ENCODE results near the gene MRPS6. TPM values are rescaled to one million over a fixed set of nuclear protein-coding genes. Genes with fewer than 3 reads are reported as not detected.
A peak's percentile ranks its signal among the peaks of the same experiment; 100 is the strongest.

The MRPS6 gene
- total and polyA plus RNA-seq, 3 experiments from 2014 or later, result 134 to 163 (median 136) TPM

DNA sequence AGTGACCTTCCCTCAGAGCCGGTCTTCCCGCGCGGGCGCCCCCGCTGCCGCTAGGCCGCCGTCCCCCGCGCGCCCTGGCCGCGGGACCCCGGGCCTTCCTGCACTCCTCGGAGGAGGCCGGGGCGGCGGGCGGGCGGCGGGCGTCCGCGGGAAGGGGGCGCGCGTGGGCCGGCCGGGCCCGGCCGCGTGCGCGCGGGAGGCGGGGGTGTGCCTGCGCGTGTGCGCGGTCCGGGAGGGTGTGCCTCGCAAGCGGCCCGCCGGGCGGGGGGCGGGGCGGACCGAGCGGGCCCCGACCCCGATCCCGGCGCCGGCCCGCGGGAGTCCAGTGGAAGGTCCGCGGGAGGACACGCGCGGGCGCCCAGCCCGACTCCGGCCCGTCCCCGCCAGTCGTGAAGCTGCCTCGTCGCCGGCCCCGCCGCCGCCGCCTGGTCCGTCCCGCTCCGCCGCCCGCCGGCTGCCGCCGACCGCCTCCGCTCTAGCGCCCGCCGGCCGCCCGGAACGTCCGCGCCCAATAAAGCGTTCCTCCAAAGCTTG, 438 bp downstream of the MRPS6 start:
- Histone ChIP-seq H3K9me3 (ENCODE audit: low read length) (no peaks in the 10 kb centered on the region), H3K36me3 (ENCODE audit: insufficient read depth, low read length) (no peaks in the 10 kb centered on the region)

GRCh38 chr21:34074283-34075090, 1.1 kb downstream of the MRPS6 start:
- Mint-ChIP-seq H3K27ac (peak overlapping the region; percentile 60 to 97 (median 91)), H3K27me3 (peaks cover 0 to 5% of the 10 kb centered on the region in 2 donors), H3K4me3 (peak overlapping the region; percentile 91 to 97 (median 95)), H3K9me3 (peaks cover 0 to 1% (median 0%) of the 10 kb centered on the region in 5 donors), H3K36me3 (peaks cover 0 to 29% (median 0%) of the 10 kb centered on the region in 3 donors), H3K4me1 (peaks cover 6 to 60% (median 55%) of the 10 kb centered on the region in 3 donors)
- peak overlapping the region; percentile 63 for H3K27ac ChIP-seq (ENCODE audit: low read depth, low read length)
- no peak for DNase-seq
- POLR2A ChIA-PET, result interaction anchor here (0.5 to 4.1 kb wide), 5 partner anchors 16 to 273 kb away, joined by 3 to 30 read pairs (median 4); no protein-coding TSS in a partner anchor
- H3K36me3 ChIP-seq (ENCODE audit: insufficient read depth, low read length), result no peaks in the 10 kb centered on the region
- H3K27me3 ChIP-seq (ENCODE audit: insufficient read depth, low read length, poor library complexity, severe bottlenecking), result no peaks in the 10 kb centered on the region
- H3K4me1 ChIP-seq (ENCODE audit: insufficient read depth, low read length), result peaks cover 50% of the 10 kb centered on the region
- peak overlapping the region; percentile 61 for H3K4me3 ChIP-seq (ENCODE audit: low read length)
- no peaks in the 10 kb centered on the region for H3K9me3 ChIP-seq (ENCODE audit: low read length)
- CTCF ChIA-PET, result interaction anchor here (0.8 to 6.5 kb wide), 7 partner anchors 119 to 273 kb away, joined by 3 to 43 read pairs (median 5); no protein-coding TSS in a partner anchor

More for the DNA sequence above, 438 bp downstream of the MRPS6 start:
- Histone ChIP-seq H3K27me3 (ENCODE audit: insufficient read depth, low read length, poor library complexity, severe bottlenecking) (no peaks in the 10 kb centered on the region), H3K4me3 (ENCODE audit: low read length) (peak overlapping the region; percentile 61), H3K27ac (ENCODE audit: low read depth, low read length) (peak overlapping the region; percentile 63), H3K4me1 (ENCODE audit: insufficient read depth, low read length) (peaks cover 43% of the 10 kb centered on the region)
- ChIA-PET CTCF (interaction anchor here (0.7 to 6.5 kb wide), 10 partner anchors 39 to 274 kb away, joined by 3 to 43 read pairs (median 3); no protein-coding TSS in a partner anchor), POLR2A (interaction anchor here (0.6 to 4.1 kb wide), 10 partner anchors 8 to 274 kb away, joined by 3 to 30 read pairs (median 5); no protein-coding TSS in a partner anchor)
- Mint-ChIP-seq H3K4me1 (peaks cover 6 to 53% (median 49%) of the 10 kb centered on the region in 3 donors), H3K27ac (peak overlapping the region; percentile 60 to 97 (median 91)), H3K4me3 (peak overlapping the region; percentile 91 to 97 (median 95)), H3K36me3 (peaks cover 0 to 29% (median 0%) of the 10 kb centered on the region in 3 donors), H3K9me3 (peaks cover 0 to 1% (median 0%) of the 10 kb centered on the region in 5 donors), H3K27me3 (peaks cover 0 to 5% of the 10 kb centered on the region in 2 donors)
- DNase-seq, result peak in 3 of 5 donors; percentile 24 to 63 (median 46)

DNA sequence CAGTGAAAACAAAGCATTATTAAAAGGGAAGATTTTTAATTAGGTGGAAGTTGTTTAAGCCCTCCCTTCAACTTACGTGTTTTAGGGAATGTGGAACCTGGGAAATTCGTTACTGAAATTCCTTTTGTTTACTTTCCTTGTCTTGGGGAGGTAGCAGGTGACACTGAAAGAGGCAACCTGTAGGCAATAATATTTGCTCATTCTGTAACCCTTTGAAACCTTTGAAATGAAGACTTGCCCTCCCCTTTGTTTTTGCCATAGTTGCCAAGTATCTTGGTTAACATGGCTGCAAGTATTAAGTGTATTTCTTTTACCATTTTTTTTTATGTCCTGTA, 1.7 kb downstream of the MRPS6 start:
- H3K27me3 Mint-ChIP-seq, result peaks cover 0 to 5% of the 10 kb centered on the region in 2 donors
- peak overlapping the region in 7 of 8 donors; percentile 35 to 97 (median 87) for H3K27ac Mint-ChIP-seq
- DNase-seq, result no peak
- peak overlapping the region; percentile 61 for H3K4me3 ChIP-seq (ENCODE audit: low read length)
- ChIA-PET POLR2A (interaction anchor here (0.5 to 4.1 kb wide), 2 partner anchors 126 to 137 kb away, joined by 3 to 30 read pairs; no protein-coding TSS in a partner anchor), CTCF (interaction anchor here (1.0 to 6.5 kb wide), 5 partner anchors 11 to 273 kb away, joined by 4 to 43 read pairs (median 6); no protein-coding TSS in a partner anchor)
- no peaks in the 10 kb centered on the region for H3K36me3 ChIP-seq (ENCODE audit: insufficient read depth, low read length)
- peaks cover 56% of the 10 kb centered on the region for H3K4me1 ChIP-seq (ENCODE audit: insufficient read depth, low read length)
- H3K4me1 Mint-ChIP-seq, result peaks cover 6 to 65% (median 60%) of the 10 kb centered on the region in 3 donors
- H3K27ac ChIP-seq (ENCODE audit: low read depth, low read length), result peak overlapping the region; percentile 63
- H3K27me3 ChIP-seq (ENCODE audit: insufficient read depth, low read length, poor library complexity, severe bottlenecking), result no peaks in the 10 kb centered on the region
- H3K4me3 Mint-ChIP-seq, result peak overlapping the region; percentile 91 to 97 (median 95)
- H3K36me3 Mint-ChIP-seq, result peaks cover 0 to 31% (median 3%) of the 10 kb centered on the region in 3 donors
- H3K9me3 ChIP-seq (ENCODE audit: low read length), result no peaks in the 10 kb centered on the region
- peaks cover 0 to 1% (median 0%) of the 10 kb centered on the region in 5 donors for H3K9me3 Mint-ChIP-seq

- no peak for DNase-seq
- Mint-ChIP-seq H3K9me3 (peaks cover 0 to 1% (median 0%) of the 10 kb centered on the region in 5 donors), H3K27ac (peak overlapping the region in 7 of 8 donors; percentile 11 to 97 (median 42)), H3K27me3 (peaks cover 0 to 5% of the 10 kb centered on the region in 2 donors), H3K36me3 (peaks cover 0 to 40% (median 6%) of the 10 kb centered on the region in 3 donors), H3K4me3 (peak overlapping the region; percentile 67 to 97 (median 94)), H3K4me1 (peaks cover 6 to 75% (median 70%) of the 10 kb centered on the region in 3 donors)
- POLR2A ChIA-PET, result interaction anchor here (4.1 kb wide), 1 partner anchor 127 kb away, joined by 30 read pairs; no protein-coding TSS in a partner anchor
- Histone ChIP-seq H3K27ac (ENCODE audit: low read depth, low read length) (peak overlapping the region; percentile 8), H3K27me3 (ENCODE audit: insufficient read depth, low read length, poor library complexity, severe bottlenecking) (no peaks in the 10 kb centered on the region), H3K4me3 (ENCODE audit: low read length) (peak overlapping the region; percentile 61), H3K4me1 (ENCODE audit: insufficient read depth, low read length) (peaks cover 63% of the 10 kb centered on the region), H3K36me3 (ENCODE audit: insufficient read depth, low read length) (no peaks in the 10 kb centered on the region), H3K9me3 (ENCODE audit: low read length) (no peaks in the 10 kb centered on the region)
- CTCF ChIA-PET, result interaction anchor here (1.6 to 6.5 kb wide), 4 partner anchors 10 to 272 kb away, joined by 4 to 43 read pairs (median 7); no protein-coding TSS in a partner anchor
Measured at GRCh38 chr21:34075760-34076660, 2.6 kb downstream of the MRPS6 start.

DNA sequence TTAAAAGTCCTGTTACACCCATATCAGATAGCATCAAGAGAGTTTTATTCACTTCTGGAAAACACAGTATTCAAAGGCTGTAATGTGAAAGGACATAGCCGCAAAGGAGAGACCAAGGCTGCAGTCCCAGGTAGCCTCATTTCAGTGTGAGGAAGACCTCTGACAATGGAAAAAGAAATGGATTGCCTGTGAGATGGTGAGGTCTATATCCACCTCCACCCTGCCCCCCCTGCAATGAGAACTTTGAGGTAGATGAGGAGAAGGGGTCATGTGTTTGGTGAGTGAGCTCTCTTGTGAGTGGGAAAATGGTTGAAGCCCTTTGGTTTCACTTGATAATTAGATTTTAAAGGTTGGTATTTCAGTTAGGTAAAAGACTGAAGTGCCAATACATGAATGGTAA, 3.5 kb downstream of the MRPS6 start:
- Histone ChIP-seq H3K4me1 (ENCODE audit: insufficient read depth, low read length) (peaks cover 71% of the 10 kb centered on the region), H3K27me3 (ENCODE audit: insufficient read depth, low read length, poor library complexity, severe bottlenecking) (no peaks in the 10 kb centered on the region), H3K9me3 (ENCODE audit: low read length) (no peaks in the 10 kb centered on the region), H3K4me3 (ENCODE audit: low read length) (no peak overlapping the region), H3K27ac (ENCODE audit: low read depth, low read length) (no peak overlapping the region), H3K36me3 (ENCODE audit: insufficient read depth, low read length) (no peaks in the 10 kb centered on the region)
- ChIA-PET CTCF (interaction anchor here (1.6 to 6.5 kb wide), 2 partner anchors 10 to 153 kb away, joined by 4 to 43 read pairs; no protein-coding TSS in a partner anchor), POLR2A (no interaction called here)
- H3K36me3 Mint-ChIP-seq, result peaks cover 0 to 46% (median 6%) of the 10 kb centered on the region in 3 donors
- H3K27me3 Mint-ChIP-seq, result peaks cover 0 to 5% of the 10 kb centered on the region in 2 donors
- no peak for DNase-seq
- peak overlapping the region in 5 of 7 donors; percentile 6 to 43 (median 16) for H3K4me3 Mint-ChIP-seq
- H3K27ac Mint-ChIP-seq, result peak overlapping the region in 4 of 8 donors; percentile 6 to 48 (median 30)
- H3K9me3 Mint-ChIP-seq, result peaks cover 0 to 1% (median 0%) of the 10 kb centered on the region in 5 donors
- H3K4me1 Mint-ChIP-seq, result peaks cover 6 to 83% (median 77%) of the 10 kb centered on the region in 3 donors

DNA sequence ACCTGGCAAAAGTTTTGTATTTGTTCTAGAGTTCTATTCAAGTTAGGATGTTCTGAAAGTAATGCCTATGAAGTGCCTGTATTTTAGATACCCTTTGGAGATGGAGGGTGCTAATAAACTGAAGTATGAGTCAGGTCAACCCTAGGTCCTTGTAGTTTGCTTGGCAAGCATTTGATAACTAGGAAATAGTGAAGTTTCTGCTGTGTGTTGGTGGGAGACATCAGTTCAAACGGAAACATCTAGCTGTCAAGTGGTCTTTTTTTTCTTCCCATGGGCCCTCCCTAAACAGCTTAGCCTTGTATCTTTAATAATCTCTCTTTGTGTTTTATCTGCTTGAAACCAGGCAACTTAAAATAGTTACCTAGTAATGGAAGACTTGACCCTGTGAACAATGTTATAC, 4.5 kb downstream of the MRPS6 start:
- peaks cover 0 to 3% of the 10 kb centered on the region in 2 donors for H3K27me3 Mint-ChIP-seq
- no peaks in the 10 kb centered on the region for H3K27me3 ChIP-seq (ENCODE audit: insufficient read depth, low read length, poor library complexity, severe bottlenecking)
- peak overlapping the region in 6 of 8 donors; percentile 11 to 54 (median 28) for H3K27ac Mint-ChIP-seq
- peaks cover 81% of the 10 kb centered on the region for H3K4me1 ChIP-seq (ENCODE audit: insufficient read depth, low read length)
- H3K36me3 Mint-ChIP-seq, result peaks cover 0 to 53% (median 6%) of the 10 kb centered on the region in 3 donors
- H3K9me3 ChIP-seq (ENCODE audit: low read length), result no peaks in the 10 kb centered on the region
- no peak overlapping the region for H3K27ac ChIP-seq (ENCODE audit: low read depth, low read length)
- H3K9me3 Mint-ChIP-seq, result no peaks in the 10 kb centered on the region
- DNase-seq, result no peak
- ChIA-PET POLR2A (no interaction called here), CTCF (interaction anchor here (0.9 to 6.5 kb wide), 3 partner anchors 19 to 270 kb away, joined by 3 to 43 read pairs (median 3); no protein-coding TSS in a partner anchor)
- no peaks in the 10 kb centered on the region for H3K36me3 ChIP-seq (ENCODE audit: insufficient read depth, low read length)
- H3K4me3 Mint-ChIP-seq, result peak overlapping the region; percentile 4 to 74 (median 42)
- peaks cover 0 to 88% (median 81%) of the 10 kb centered on the region in 3 donors for H3K4me1 Mint-ChIP-seq
- H3K4me3 ChIP-seq (ENCODE audit: low read length), result no peak overlapping the region

DNA sequence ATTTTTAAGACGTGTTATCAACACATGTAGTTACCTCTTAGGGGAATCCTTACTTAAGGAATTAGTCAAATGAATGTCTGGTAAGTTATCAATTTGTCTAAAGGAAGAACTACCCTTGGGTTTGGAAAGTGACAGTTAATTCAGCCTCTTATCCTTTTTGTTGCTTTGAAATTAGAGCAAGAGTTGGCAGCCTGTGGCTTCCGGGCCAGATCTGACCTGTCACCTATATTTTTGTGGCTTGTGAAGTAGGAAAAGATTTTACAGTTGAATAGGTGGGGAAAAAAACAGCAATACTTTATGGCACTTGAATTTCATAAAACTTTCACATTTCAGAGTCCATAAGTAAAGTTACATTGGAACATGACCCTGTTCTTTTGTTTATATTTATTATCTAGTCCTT, 5.5 kb downstream of the MRPS6 start:
- peaks cover 0 to 98% (median 88%) of the 10 kb centered on the region in 3 donors for H3K4me1 Mint-ChIP-seq
- peak overlapping the region in 6 of 8 donors; percentile 14 to 74 (median 58) for H3K27ac Mint-ChIP-seq
- peaks cover 91% of the 10 kb centered on the region for H3K4me1 ChIP-seq (ENCODE audit: insufficient read depth, low read length)
- H3K4me3 Mint-ChIP-seq, result peak overlapping the region; percentile 18 to 74 (median 51)
- H3K36me3 ChIP-seq (ENCODE audit: insufficient read depth, low read length), result no peaks in the 10 kb centered on the region
- no peaks in the 10 kb centered on the region for H3K9me3 ChIP-seq (ENCODE audit: low read length)
- ChIA-PET POLR2A (no interaction called here), CTCF (interaction anchor here (0.8 to 6.5 kb wide), 2 partner anchors 155 to 269 kb away, joined by 3 to 43 read pairs; no protein-coding TSS in a partner anchor)
- peaks cover 0 to 60% (median 10%) of the 10 kb centered on the region in 3 donors for H3K36me3 Mint-ChIP-seq
- no peak overlapping the region for H3K27ac ChIP-seq (ENCODE audit: low read depth, low read length)
- peak in 2 of 5 donors; percentile 7 to 39 for DNase-seq
- H3K4me3 ChIP-seq (ENCODE audit: low read length), result no peak overlapping the region
- H3K27me3 ChIP-seq (ENCODE audit: insufficient read depth, low read length, poor library complexity, severe bottlenecking), result no peaks in the 10 kb centered on the region
- H3K9me3 Mint-ChIP-seq, result no peaks in the 10 kb centered on the region
- peaks cover 0 to 3% of the 10 kb centered on the region in 2 donors for H3K27me3 Mint-ChIP-seq

Data from CD8-positive, alpha-beta memory T cell (primary cell).